Panc1 (cell line): ENCODE measurements around the gene MFF. TPM values are rescaled to one million over a fixed set of nuclear protein-coding genes. Genes with fewer than 3 reads are reported as not detected.
A peak's percentile ranks its signal among the peaks of the same experiment; 100 is the strongest.

ENCODE experiments used
- ATAC-seq: fragments of 200-7000 bp; cut with Tn5 transposase; 2 replicates; pipeline ENCODE4 v1.9.1; 2020; ENCODE audit warnings: mild to moderate bottlenecking, moderate library complexity
- BruUV-seq: library from RNA; stranded (reverse); fragments of 400-500 nt; replicated peaks from 2 replicates; lab custom pipeline; 2021; lab: Mats Ljungman, UMichigan
- CTCF ChIA-PET: fragments of 300-600 bp; sonication (Branson Sonifier 250); formaldehyde crosslinking; loops from one replicate; lab custom pipeline; 2022; ENCODE audit warnings: antibody characterized with exemption; lab: Charles Lee
- POLR2A ChIA-PET: fragments of 300-600 bp; sonication (Branson Sonifier 250); formaldehyde crosslinking; loops from one replicate; lab custom pipeline; 2022; ENCODE audit warnings: antibody characterized with exemption; lab: Charles Lee
- DNase-seq: peaks from one replicate; pipeline ENCODE4 v3.0.0-alpha.2; 2010; ENCODE audit warnings: low read depth, low spot score
- H3K27ac ChIP-seq: 2 replicates; pipeline ENCODE4 v1.5.1; 2011; ENCODE audit warnings: mild to moderate bottlenecking, low read length, inconsistent platforms
- H3K27me3 ChIP-seq: fragments of 200-500 bp; sonication (Bioruptor generic); 2 replicates; pipeline ENCODE4 v1.6.0; 2014; ENCODE audit warnings: low read length, inconsistent platforms; ENCODE audit not compliant: control insufficient read depth, insufficient read depth
- H3K36me3 ChIP-seq: fragments of 200-500 bp; sonication (Bioruptor generic); 2 replicates; pipeline ENCODE4 v1.5.1; 2014; ENCODE audit warnings: inconsistent platforms, mild to moderate bottlenecking, low read length, moderate library complexity; ENCODE audit not compliant: control insufficient read depth, insufficient read depth
- H3K4me1 ChIP-seq: 2 replicates; pipeline ENCODE4 v1.5.1; 2011; ENCODE audit warnings: inconsistent platforms, mild to moderate bottlenecking, low read length, moderate library complexity; ENCODE audit not compliant: control insufficient read depth, insufficient read depth
- H3K4me3 ChIP-seq, 2 experiments: 2 replicates each; pipeline ENCODE4 v1.5.1; 2011 to 2012; ENCODE audit warnings: low read depth in 2 of 2, low read length in 2 of 2, mild to moderate bottlenecking in 2 of 2, inconsistent platforms in 1 of 2, moderate library complexity in 1 of 2
- H3K9me3 ChIP-seq: fragments of 200-500 bp; sonication (Bioruptor generic); 2 replicates; pipeline ENCODE4 v1.5.1; 2014; ENCODE audit warnings: low read depth, mild to moderate bottlenecking, inconsistent platforms, low read length, moderate library complexity; ENCODE audit not compliant: control insufficient read depth, insufficient read depth
- CTCF ChIP-seq: fragments of 450-650 bp; IDR thresholded peaks from 2 replicates; pipeline ENCODE4 v1.5.1; 2017; ENCODE audit warnings: mild to moderate bottlenecking
- POLR2AphosphoS5 ChIP-seq: IDR thresholded peaks from 2 replicates; pipeline ENCODE4 v1.6.1; 2012; ENCODE audit warnings: mild to moderate bottlenecking, low read depth, low read length, moderate library complexity
- in situ Hi-C: cut with HindIII; loops from 2 replicates; pipeline ENCODE4 v1.10.0; 2016; ENCODE audit warnings: low sequenced_read_pairs, low pct_unique_long_range_greater_than_20kb
- intact Hi-C: fragments of 100-400 bp; cut with micrococcal nuclease; formaldehyde crosslinking; loops from one replicate; pipeline ENCODE4 v1.10.0; 2022; ENCODE audit not compliant: unreplicated experiment
- total RNA-seq: library from RNA; stranded (reverse); gene quantifications from one replicate; pipeline ENCODE4 v1.2.1, GENCODE V29; 2021; ENCODE audit not compliant: unreplicated experiment

Gene MFF
- total RNA-seq, 1 experiment from 2014 or later: 60.6 TPM

GRCh38 chr2:227406177-227407031, 81.4 kb downstream of the MFF start:
- TF ChIP-seq POLR2AphosphoS5: no peak
- TF ChIP-seq CTCF: peak; percentile 86
- in situ Hi-C loops (no loop called here), intact Hi-C loops (loop anchor here (2.0 to 10.0 kb wide), 4 partner anchors 60 to 360 kb away; no protein-coding TSS in a partner anchor)
- no peaks in the 10 kb centered on the region for H3K36me3 ChIP-seq
- DNase-seq (peak; percentile 86), ATAC-seq (peak; percentile 95)
- peak overlapping the region; percentile 39 for H3K27ac ChIP-seq
- H3K4me1 ChIP-seq: peaks cover 12% of the 10 kb centered on the region
- H3K27me3 ChIP-seq: no peaks in the 10 kb centered on the region
- H3K4me3 ChIP-seq: peak overlapping the region in 1 of 2 experiments; percentile 1; a peak in 1 of 4 replicates
- POLR2A ChIA-PET: interaction anchor here (0.6 to 0.7 kb wide), 2 partner anchors 9 to 100 kb away, joined by 3 to 11 read pairs; no protein-coding TSS in a partner anchor
- no TSS peak for BruUV-seq
- H3K9me3 ChIP-seq: no peaks in the 10 kb centered on the region
- CTCF ChIA-PET: interaction anchor here (0.7 to 1.1 kb wide), 2 partner anchors 13 to 303 kb away, joined by 3 to 6 read pairs; no protein-coding TSS in a partner anchor

Other genes starting within 250 kb of the MFF start
- 0.13 TPM for gene COL4A4, start 161.0 kb upstream of the MFF start, total RNA-seq
- 0.18 TPM for gene COL4A3, start 160.6 kb upstream of the MFF start, total RNA-seq
- not detected for gene TM4SF20, start 54.1 kb downstream of the MFF start, total RNA-seq
- not detected for gene SCYGR1, start 62.7 kb downstream of the MFF start, total RNA-seq
- 98.5 TPM for gene AGFG1, start 146.9 kb downstream of the MFF start, total RNA-seq